GM12891 (cell line): ENCODE results near the gene SATB1.

Experiments
- DNase-seq: peaks from one replicate; pipeline ENCODE4 v3.0.0; 2011; ENCODE audit warnings: low spot score; ENCODE audit not compliant: insufficient read length
- FAIRE-seq: peaks from 2 replicates; lab custom pipeline; 2011; peaks lifted over from hg19 to GRCh38; lab: Jason Lieb, UNC
- PAX5 ChIP-seq: IDR thresholded peaks from 2 replicates; pipeline ENCODE4 v1.6.1; 2011; ENCODE audit warnings: low read length, moderate library complexity, mild to moderate bottlenecking; ENCODE audit not compliant: insufficient read depth, severe bottlenecking
- POLR2A ChIP-seq: IDR thresholded peaks from 2 replicates; pipeline ENCODE4 v1.6.1; 2011; ENCODE audit warnings: low read depth, low read length, control low read depth
- POLR2AphosphoS5 ChIP-seq: IDR thresholded peaks from 2 replicates; pipeline ENCODE4 v1.6.1; 2011; ENCODE audit warnings: low read depth, low read length, control low read depth
- POU2F2 ChIP-seq: IDR thresholded peaks from 2 replicates; pipeline ENCODE4 v1.6.1; 2011; ENCODE audit warnings: low read depth, mild to moderate bottlenecking, control low read depth, low read length, moderate library complexity
- SPI1 ChIP-seq: IDR thresholded peaks from 2 replicates; pipeline ENCODE4 v1.6.1; 2011; ENCODE audit warnings: low read depth, low read length, control low read depth
- TAF1 ChIP-seq: IDR thresholded peaks from 2 replicates; pipeline ENCODE4 v1.6.1; 2011; ENCODE audit warnings: low read depth, low read length, control low read depth

SATB1 gene

GRCh38 chr3:18432752-18433151 is 7.6 kb upstream of the SATB1 start:
- DNase-seq, result no peak
- TF ChIP-seq PAX5, result no peak
- TF ChIP-seq POU2F2, result no peak
- no peak for TF ChIP-seq TAF1
- no peak for TF ChIP-seq POLR2AphosphoS5
- no peak for TF ChIP-seq SPI1
- no peak for TF ChIP-seq POLR2A
- no peak for FAIRE-seq

GRCh38 chr3:18431266-18431665 is 6.1 kb upstream of the SATB1 start:
- FAIRE-seq, result no peak
- no peak for DNase-seq

GRCh38 chr3:18428991-18429745 is 4.0 kb upstream of the SATB1 start:
- TF ChIP-seq POU2F2, result no peak
- no peak for DNase-seq
- FAIRE-seq, result no peak

More at GRCh38 chr3:18431266-18431665, 6.1 kb upstream of the SATB1 start:
- no peak for TF ChIP-seq PAX5
- no peak for TF ChIP-seq TAF1
- TF ChIP-seq POU2F2, result no peak
- no peak for TF ChIP-seq SPI1
- no peak for TF ChIP-seq POLR2AphosphoS5
- TF ChIP-seq POLR2A, result no peak

GRCh38 chr3:18428036-18428435 is 2.9 kb upstream of the SATB1 start:
- no peak for FAIRE-seq
- TF ChIP-seq POLR2AphosphoS5 (no peak), TAF1 (no peak), SPI1 (no peak), PAX5 (no peak), POLR2A (no peak), POU2F2 (no peak)
- no peak for DNase-seq

- FAIRE-seq (no peak), DNase-seq (no peak)
- TF ChIP-seq POLR2A (no peak), SPI1 (no peak), TAF1 (no peak), POLR2AphosphoS5 (no peak), PAX5 (no peak), POU2F2 (no peak)
These were observed 1.6 kb upstream of the SATB1 start for GRCh38 chr3:18426597-18427193.

GRCh38 chr3:18425641-18426257 is 610 bp upstream of the SATB1 start:
- no peak for TF ChIP-seq POLR2A
- TF ChIP-seq POLR2AphosphoS5, result no peak
- no peak for TF ChIP-seq POU2F2
- no peak for TF ChIP-seq PAX5
- TF ChIP-seq SPI1, result no peak
- TF ChIP-seq TAF1, result no peak
- DNase-seq, result peak; percentile 3
- peak; percentile 23 for FAIRE-seq

GRCh38 chr3:18424213-18424728 is 868 bp downstream of the SATB1 start:
- TF ChIP-seq POU2F2 (no peak), TAF1 (no peak), POLR2AphosphoS5 (no peak), SPI1 (no peak), PAX5 (no peak), POLR2A (no peak)
- DNase-seq, result no peak
- no peak for FAIRE-seq

GRCh38 chr3:18423401-18424212 is 1.5 kb downstream of the SATB1 start:
- TF ChIP-seq PAX5, result no peak
- peak; percentile 63 for FAIRE-seq
- peak; percentile 6 for DNase-seq

- TF ChIP-seq PAX5, result no peak
- TF ChIP-seq SPI1, result no peak
- no peak for TF ChIP-seq POLR2A
- TF ChIP-seq TAF1, result no peak
- no peak for TF ChIP-seq POU2F2
- TF ChIP-seq POLR2AphosphoS5, result no peak
- DNase-seq (no peak), FAIRE-seq (no peak)
These were observed 2.2 kb downstream of the SATB1 start for GRCh38 chr3:18422972-18423371.

- TF ChIP-seq POLR2A (no peak), TAF1 (no peak), POU2F2 (no peak), POLR2AphosphoS5 (no peak), SPI1 (no peak), PAX5 (no peak)
- DNase-seq (no peak), FAIRE-seq (no peak)
These were observed 4.6 kb downstream of the SATB1 start for GRCh38 chr3:18420555-18420954.
